ENCODE data around the gene C10orf105. TPM values are rescaled to one million over a fixed set of nuclear protein-coding genes. Genes with fewer than 3 reads are reported as not detected.

C10orf105 gene
- total RNA-seq, 1 experiment from 2014 or later, result not detected

DNA sequence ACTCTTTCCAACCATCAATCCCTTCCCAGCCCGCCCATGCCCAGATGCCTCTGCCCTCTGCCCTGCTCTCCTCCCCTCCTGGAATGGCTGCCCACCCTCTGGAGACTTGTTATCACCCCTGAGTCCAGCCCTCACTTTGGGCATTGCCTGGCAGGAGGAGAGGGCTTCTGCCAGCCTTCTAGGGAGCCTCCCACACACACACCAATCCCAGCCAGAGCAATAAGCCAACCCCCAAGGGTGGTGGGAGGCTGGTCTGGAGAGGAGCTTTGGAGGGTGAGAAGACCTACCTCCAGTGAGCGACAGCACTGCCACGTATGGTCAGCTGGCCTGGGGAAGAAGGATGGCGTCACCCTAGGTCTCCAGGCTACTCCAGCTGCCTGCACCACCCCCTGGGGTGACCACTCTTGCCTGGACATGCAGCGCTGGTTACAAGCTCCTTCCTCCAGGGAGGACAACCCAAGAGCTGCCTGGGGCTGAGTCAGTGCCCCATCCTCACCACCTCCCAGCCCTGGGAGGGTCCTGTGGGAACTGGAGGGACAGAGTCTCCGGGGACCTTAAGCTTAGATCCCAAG lies 8.4 kb downstream of the C10orf105 start:
- no peaks in the 10 kb centered on the region for H3K36me3 ChIP-seq (ENCODE audit: control insufficient read depth, insufficient read depth, low read length)
- H3K27ac Mint-ChIP-seq (ENCODE audit: unreplicated experiment), result no peak overlapping the region
- CTCF ChIA-PET, result interaction anchor here (0.6 to 0.7 kb wide), 2 partner anchors 228 to 326 kb away, joined by 3 read pairs; no protein-coding TSS in a partner anchor
- intact Hi-C loops (cut with micrococcal nuclease; ENCODE audit: unreplicated experiment), result loop anchor here (5.0 kb wide), 1 partner anchor 61 kb away; the partner anchor contains the start of gene VSIR
- no peak for DNase-seq
- H3K4me3 ChIP-seq (ENCODE audit: low read depth, low read length), result no peak overlapping the region
- no peaks in the 10 kb centered on the region for H3K27me3 ChIP-seq (replicated peaks; ENCODE audit: control insufficient read depth, insufficient read depth, low read length)
- H3K9me3 Mint-ChIP-seq (ENCODE audit: unreplicated experiment), result no peaks in the 10 kb centered on the region
- no TSS peak for BruUV-seq (replicated peaks)
- POLR2A ChIA-PET, result no interaction called here
- no peaks in the 10 kb centered on the region for H3K36me3 Mint-ChIP-seq (ENCODE audit: insufficient read depth, unreplicated experiment)
- H3K4me1 ChIP-seq, result peaks cover 10% of the 10 kb centered on the region
- H3K27me3 Mint-ChIP-seq (ENCODE audit: insufficient read depth, unreplicated experiment), result no peaks in the 10 kb centered on the region
- H3K9me3 ChIP-seq, result no peaks in the 10 kb centered on the region
- no peaks in the 10 kb centered on the region for H3K4me1 Mint-ChIP-seq (ENCODE audit: low read depth, unreplicated experiment)
- no peak for TF ChIP-seq CTCF (IDR thresholded peaks at IDR 0.05; ENCODE audit: insufficient read depth in 1 of 2, low read depth in 1 of 2, low read length in 1 of 2, severe bottlenecking in 1 of 2, unreplicated experiment in 1 of 2)
- no peak overlapping the region for H3K4me3 Mint-ChIP-seq (ENCODE audit: unreplicated experiment)

- no peaks in the 10 kb centered on the region for H3K4me1 Mint-ChIP-seq (ENCODE audit: low read depth, unreplicated experiment)
- no peaks in the 10 kb centered on the region for H3K27me3 ChIP-seq (replicated peaks; ENCODE audit: control insufficient read depth, insufficient read depth, low read length)
- no peaks in the 10 kb centered on the region for H3K9me3 Mint-ChIP-seq (ENCODE audit: unreplicated experiment)
- ChIA-PET CTCF (no interaction called here), POLR2A (no interaction called here)
- no peak for TF ChIP-seq CTCF (IDR thresholded peaks at IDR 0.05; ENCODE audit: insufficient read depth in 1 of 2, low read depth in 1 of 2, low read length in 1 of 2, severe bottlenecking in 1 of 2, unreplicated experiment in 1 of 2)
- no peak overlapping the region for H3K4me3 Mint-ChIP-seq (ENCODE audit: unreplicated experiment)
- no peak for DNase-seq
- peaks cover 10% of the 10 kb centered on the region for H3K4me1 ChIP-seq
- H3K4me3 ChIP-seq (ENCODE audit: low read depth, low read length), result no peak overlapping the region
- H3K27ac Mint-ChIP-seq (ENCODE audit: unreplicated experiment), result no peak overlapping the region
- H3K9me3 ChIP-seq, result no peaks in the 10 kb centered on the region
- no TSS peak for BruUV-seq (replicated peaks)
- H3K36me3 Mint-ChIP-seq (ENCODE audit: insufficient read depth, unreplicated experiment), result no peaks in the 10 kb centered on the region
- no peaks in the 10 kb centered on the region for H3K36me3 ChIP-seq (ENCODE audit: control insufficient read depth, insufficient read depth, low read length)
- intact Hi-C loops (cut with micrococcal nuclease; ENCODE audit: unreplicated experiment), result loop anchor here (5.0 kb wide), 1 partner anchor 62 kb away; the partner anchor contains the start of gene VSIR
- H3K27me3 Mint-ChIP-seq (ENCODE audit: insufficient read depth, unreplicated experiment), result no peaks in the 10 kb centered on the region
Measured at GRCh38 chr10:71710519-71710918, 9.1 kb downstream of the C10orf105 start.

DNA sequence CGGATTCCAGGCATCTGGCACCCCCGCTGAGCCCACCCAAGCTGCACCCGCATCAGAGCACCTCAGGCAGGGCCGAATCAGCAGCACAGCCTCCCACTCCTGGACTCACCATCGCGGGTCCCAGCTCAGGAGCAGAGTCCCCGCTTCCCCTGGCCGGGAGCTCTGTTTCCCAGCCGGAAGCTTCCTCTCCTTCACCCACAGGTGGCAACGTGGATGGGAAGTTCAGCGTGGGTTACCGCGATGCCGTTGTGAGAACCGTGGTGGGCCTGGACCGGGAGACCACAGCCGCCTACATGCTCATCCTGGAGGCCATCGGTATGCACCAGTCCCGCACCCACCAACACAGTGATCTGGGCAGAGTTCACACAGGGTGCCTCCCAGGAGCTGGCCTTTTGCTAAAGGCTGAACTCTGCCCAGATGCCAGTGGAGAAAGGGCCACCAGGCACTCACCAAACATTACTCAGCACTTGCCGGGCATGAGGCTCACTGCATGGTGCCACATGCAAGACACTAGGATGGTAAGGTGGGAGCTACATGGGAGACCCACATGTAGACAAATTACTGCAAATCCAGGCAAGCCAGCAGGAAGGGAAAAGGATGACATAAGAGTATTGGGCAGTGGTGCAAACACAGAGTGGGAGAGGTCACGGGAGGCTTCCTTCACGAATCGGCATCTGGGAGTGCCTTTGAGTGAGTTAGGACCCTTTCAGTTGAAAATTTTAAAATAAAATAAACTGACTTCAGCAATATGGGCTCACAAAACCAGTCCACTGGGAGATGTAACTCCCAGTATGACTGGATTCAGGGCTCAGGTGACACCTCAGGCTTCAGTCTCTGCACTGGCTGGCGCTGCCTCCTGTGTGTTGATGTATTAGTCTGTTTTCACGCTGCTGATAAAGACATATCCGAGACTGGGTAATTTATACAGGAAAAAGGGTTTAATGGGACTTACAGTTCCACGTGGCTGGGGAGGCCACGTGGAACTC lies 10.4 kb downstream of the C10orf105 start:
- Mint-ChIP-seq H3K27me3 (ENCODE audit: insufficient read depth, unreplicated experiment) (no peaks in the 10 kb centered on the region), H3K9me3 (ENCODE audit: unreplicated experiment) (no peaks in the 10 kb centered on the region), H3K27ac (ENCODE audit: unreplicated experiment) (no peak overlapping the region), H3K4me1 (ENCODE audit: low read depth, unreplicated experiment) (no peaks in the 10 kb centered on the region), H3K36me3 (ENCODE audit: insufficient read depth, unreplicated experiment) (no peaks in the 10 kb centered on the region), H3K4me3 (ENCODE audit: unreplicated experiment) (no peak overlapping the region)
- CTCF ChIA-PET, result interaction anchor here (0.7 to 4.8 kb wide), 17 partner anchors 11 to 399 kb away, joined by 3 to 56 read pairs (median 5); partner anchors contain the start of genes C10orf105, PSAP, SLC29A3 and VSIR
- intact Hi-C loops (cut with micrococcal nuclease; ENCODE audit: unreplicated experiment), result loop anchor here (1.0 to 5.0 kb wide), 4 partner anchors 103 to 395 kb away; no protein-coding TSS in a partner anchor
- H3K27me3 ChIP-seq (replicated peaks; ENCODE audit: control insufficient read depth, insufficient read depth, low read length), result no peaks in the 10 kb centered on the region
- TF ChIP-seq CTCF (IDR thresholded peaks at IDR 0.05; ENCODE audit: insufficient read depth in 1 of 2, low read depth in 1 of 2, low read length in 1 of 2, severe bottlenecking in 1 of 2, unreplicated experiment in 1 of 2), result no peak
- no peaks in the 10 kb centered on the region for H3K9me3 ChIP-seq
- peaks cover 9% of the 10 kb centered on the region for H3K4me1 ChIP-seq
- DNase-seq, result no peak
- H3K4me3 ChIP-seq (ENCODE audit: low read depth, low read length), result no peak overlapping the region
- POLR2A ChIA-PET, result interaction anchor here (0.5 kb wide), 1 partner anchor 28 kb away, joined by 3 read pairs; no protein-coding TSS in a partner anchor
- no peaks in the 10 kb centered on the region for H3K36me3 ChIP-seq (ENCODE audit: control insufficient read depth, insufficient read depth, low read length)
- BruUV-seq (replicated peaks), result no TSS peak
